H1 (cell line): ENCODE data around the gene CADPS. TPM values are rescaled to one million over a fixed set of nuclear protein-coding genes. Genes with fewer than 3 reads are reported as not detected.

ENCODE experiments used
- CTCF ChIA-PET: fragments of 300-600 bp; sonication (Branson Sonifier 250); formaldehyde crosslinking; loops from one replicate; lab custom pipeline; 2021; ENCODE audit not compliant: partially characterized antibody; lab: Charles Lee
- POLR2A ChIA-PET: fragments of 300-600 bp; sonication (Branson Sonifier 250); formaldehyde crosslinking; loops from one replicate; lab custom pipeline; 2021; ENCODE audit warnings: inconsistent platforms; ENCODE audit not compliant: partially characterized antibody; lab: Charles Lee
- DNase-seq, 2 experiments: peaks; one replicate each; pipeline versions ENCODE4 v3.0.0 to v3.0.0-alpha.2; 2010 to 2022; ENCODE audit warnings: low spot score in 2 of 2, low read depth in 1 of 2, mixed read lengths in 1 of 2
- FAIRE-seq: peaks from 2 replicates; lab custom pipeline; 2011; peaks lifted over from hg19 to GRCh38; lab: Jason Lieb, UNC
- H2AFZ ChIP-seq: 2 replicates; pipeline ENCODE4 v1.8.1; 2012; ENCODE audit warnings: low read length, inconsistent platforms
- H2AK5ac ChIP-seq: 2 replicates; pipeline ENCODE4 v1.6.1; 2013; ENCODE audit warnings: low read depth, low read length
- H2BK120ac ChIP-seq: replicated peaks from 2 replicates; pipeline ENCODE3; 2013; ENCODE audit warnings: low read depth, low read length, inconsistent platforms
- H2BK12ac ChIP-seq: 2 replicates; pipeline ENCODE4 v1.6.1; 2013; ENCODE audit warnings: low read depth, low read length
- H2BK15ac ChIP-seq: 2 replicates; pipeline ENCODE4 v1.6.1; 2013; ENCODE audit warnings: low read length
- H2BK20ac ChIP-seq: 2 replicates; pipeline ENCODE4 v1.6.1; 2013; ENCODE audit warnings: low read length
- H2BK5ac ChIP-seq: 2 replicates; pipeline ENCODE4 v1.6.1; 2013; ENCODE audit warnings: low read depth, low read length
- H3K14ac ChIP-seq: 2 replicates; pipeline ENCODE4 v1.6.1; 2013; ENCODE audit warnings: inconsistent platforms; ENCODE audit not compliant: insufficient read length
- H3K18ac ChIP-seq: 2 replicates; pipeline ENCODE4 v1.6.1; 2013; ENCODE audit warnings: low read length; ENCODE audit errors: extremely low read depth
- H3K23ac ChIP-seq: 2 replicates; pipeline ENCODE4 v1.6.1; 2013; ENCODE audit warnings: inconsistent platforms; ENCODE audit not compliant: insufficient read length
- H3K23me2 ChIP-seq: 2 replicates; pipeline ENCODE4 v1.6.1; 2013; ENCODE audit warnings: low read depth, low read length
- H3K27ac ChIP-seq: 2 replicates; pipeline ENCODE4 v1.6.1; 2011; ENCODE audit warnings: low read depth, low read length, inconsistent platforms
- H3K27me3 ChIP-seq, 4 experiments: replicated peaks in 1 of 4; 1 replicate in 1 of 4; 2 replicates in 3 of 4; pipeline versions ENCODE4 v1.6.1 to v1.8.1; 2011 to 2013; ENCODE audit warnings: low read length in 3 of 4, mild to moderate bottlenecking in 3 of 4, inconsistent platforms in 2 of 4, mixed read lengths in 2 of 4, moderate library complexity in 1 of 4; ENCODE audit not compliant: control insufficient read depth in 3 of 4, insufficient read depth in 3 of 4; ENCODE audit errors: extremely low read depth in 1 of 4
- H3K36me3 ChIP-seq, 4 experiments: 2 replicates each; pipeline versions ENCODE4 v1.6.1 to v1.8.1; 2011 to 2013; ENCODE audit warnings: mild to moderate bottlenecking in 4 of 4, low read length in 3 of 4, moderate library complexity in 2 of 4, control low read depth in 1 of 4, inconsistent platforms in 1 of 4; ENCODE audit not compliant: insufficient read depth in 4 of 4, control insufficient read depth in 2 of 4
- H3K4ac ChIP-seq: replicated peaks from 2 replicates; pipeline ENCODE3; 2013; ENCODE audit warnings: low read length, low read depth, mixed read lengths, inconsistent platforms; ENCODE audit not compliant: insufficient read length
- H3K4me1 ChIP-seq, 4 experiments: replicated peaks in 1 of 4; 1 replicate in 1 of 4; 2 replicates in 3 of 4; pipeline versions ENCODE4 v1.6.1 to v1.8.1; 2011 to 2013; ENCODE audit warnings: low read length in 3 of 4, inconsistent platforms in 2 of 4, mixed read lengths in 1 of 4; ENCODE audit not compliant: insufficient read depth in 4 of 4, control insufficient read depth in 3 of 4
- H3K4me2 ChIP-seq, 2 experiments: 2 replicates each; pipeline versions ENCODE4 v1.6.1 to v1.8.1; 2011 to 2013; ENCODE audit warnings: low read depth in 2 of 2, low read length in 2 of 2, control low read depth in 1 of 2, inconsistent platforms in 1 of 2, mild to moderate bottlenecking in 1 of 2; ENCODE audit not compliant: insufficient read depth in 1 of 2
- H3K4me3 ChIP-seq, 4 experiments: fragments of 200-600, 300-600 bp in 1 of 4; sonication (generic), shearing (Covaris generic), sonication (Bioruptor Twin) in 1 of 4; 2 replicates each; pipeline versions ENCODE4 v1.5.1 to v1.8.1; 2011 to 2016; ENCODE audit warnings: low read length in 4 of 4, low read depth in 3 of 4, control low read depth in 2 of 4, inconsistent platforms in 2 of 4, mild to moderate bottlenecking in 2 of 4, mixed read lengths in 1 of 4, moderate library complexity in 1 of 4; ENCODE audit not compliant: insufficient read depth in 2 of 4; ENCODE audit errors: extremely low read depth in 1 of 4
- H3K56ac ChIP-seq: replicated peaks from 2 replicates; pipeline ENCODE3; 2013; ENCODE audit warnings: low read depth, mild to moderate bottlenecking, mixed read lengths, low read length, inconsistent platforms; ENCODE audit not compliant: insufficient read length
- H3K79me1 ChIP-seq: 2 replicates; pipeline ENCODE4 v1.6.1; 2013; ENCODE audit warnings: low read depth, low read length, control low read depth
- H3K79me2 ChIP-seq, 2 experiments: 2 replicates each; pipeline versions ENCODE4 v1.6.1 to v1.8.1; 2012 to 2013; ENCODE audit warnings: low read length in 2 of 2, mild to moderate bottlenecking in 2 of 2, inconsistent platforms in 1 of 2; ENCODE audit not compliant: insufficient read depth in 2 of 2, control insufficient read depth in 1 of 2
- H3K9ac ChIP-seq, 4 experiments: replicated peaks in 1 of 4; 1 replicate in 1 of 4; 2 replicates in 3 of 4; pipeline versions ENCODE4 v1.6.1 to v1.8.1; 2011 to 2013; ENCODE audit warnings: low read depth in 3 of 4, low read length in 3 of 4, control low read depth in 2 of 4, mild to moderate bottlenecking in 2 of 4, moderate library complexity in 2 of 4, inconsistent platforms in 1 of 4; ENCODE audit errors: extremely low read depth in 1 of 4
- H3K9me3 ChIP-seq, 2 experiments: 2 replicates each; pipeline versions ENCODE4 v1.6.1 to v1.8.1; 2012 to 2013; ENCODE audit warnings: mild to moderate bottlenecking in 2 of 2, moderate library complexity in 2 of 2, control low read depth in 1 of 2, inconsistent platforms in 1 of 2, low read depth in 1 of 2, low read length in 1 of 2, mixed read lengths in 1 of 2; ENCODE audit not compliant: insufficient read depth in 2 of 2
- H4K20me1 ChIP-seq, 2 experiments: replicated peaks in 1 of 2; 2 replicates each; pipeline versions ENCODE3 to v1.8.1; 2011 to 2013; ENCODE audit warnings: inconsistent platforms in 2 of 2, low read length in 2 of 2, mild to moderate bottlenecking in 1 of 2; ENCODE audit not compliant: insufficient read depth in 2 of 2, control insufficient read depth in 1 of 2
- H4K5ac ChIP-seq: 2 replicates; pipeline ENCODE4 v1.6.1; 2013; ENCODE audit warnings: low read length, low read depth, mixed read lengths, inconsistent platforms; ENCODE audit not compliant: insufficient read length
- H4K8ac ChIP-seq: 2 replicates; pipeline ENCODE4 v1.8.0; 2013; ENCODE audit warnings: mild to moderate bottlenecking, moderate library complexity, low read length, inconsistent platforms; ENCODE audit not compliant: insufficient read depth; ENCODE audit errors: extremely low read depth
- H4K91ac ChIP-seq: replicated peaks from 2 replicates; pipeline ENCODE3; 2013; ENCODE audit warnings: low read length, mixed read lengths, inconsistent platforms; ENCODE audit not compliant: insufficient read length
- ASH2L ChIP-seq: fragments of 200-600, 300-600 bp; sonication (generic); IDR thresholded peaks from one replicate; pipeline ENCODE4 v1.7.1; 2017; ENCODE audit warnings: low read length
- CBX8 ChIP-seq: fragments of 300-800, 300-1000 bp; sonication (generic); IDR thresholded peaks from 2 replicates; pipeline ENCODE4 v1.7.1; 2016; ENCODE audit warnings: low read depth, low read length, borderline replicate concordance
- CEBPB ChIP-seq: IDR thresholded peaks from 2 replicates; pipeline ENCODE4 v1.6.1; 2012; ENCODE audit warnings: low read depth, low read length
- CHD1 ChIP-seq: IDR thresholded peaks from 2 replicates; pipeline ENCODE4 v1.6.1; 2012; ENCODE audit warnings: low read depth, low read length, improper control_type of control experiment
- CREB1 ChIP-seq: IDR thresholded peaks from 2 replicates; pipeline ENCODE4 v1.6.1; 2012; ENCODE audit warnings: inconsistent platforms
- CTBP2 ChIP-seq: IDR thresholded peaks from 2 replicates; pipeline ENCODE4 v1.7.0; 2011; ENCODE audit warnings: borderline replicate concordance, mild to moderate bottlenecking, moderate library complexity, mixed read lengths, low read length; ENCODE audit not compliant: insufficient read depth, insufficient read length
- JUN ChIP-seq: IDR thresholded peaks from 2 replicates; pipeline ENCODE4 v1.6.1; 2011; ENCODE audit warnings: low read depth, mild to moderate bottlenecking, improper control_type of control experiment, low read length
- PHF8 ChIP-seq: fragments of 200-600 bp; sonication (generic); conservative IDR thresholded peaks from 2 replicates; pipeline ENCODE4 v1.7.1; 2012; ENCODE audit warnings: low read depth, mild to moderate bottlenecking, inconsistent platforms, low read length, moderate library complexity
- POLR2AphosphoS5 ChIP-seq: IDR thresholded peaks from 2 replicates; pipeline ENCODE4 v1.6.1; 2011; ENCODE audit warnings: low read depth, low read length
- RAD21 ChIP-seq, 2 experiments: IDR thresholded peaks in 1 of 2; conservative IDR thresholded peaks in 1 of 2; 2 replicates each; pipeline ENCODE4 v1.6.1; 2011; ENCODE audit warnings: low read depth in 2 of 2, low read length in 2 of 2, improper control_type of control experiment in 1 of 2, inconsistent platforms in 1 of 2, mild to moderate bottlenecking in 1 of 2, moderate library complexity in 1 of 2
- SP1 ChIP-seq: IDR thresholded peaks from 2 replicates; pipeline ENCODE4 v1.6.1; 2011; ENCODE audit warnings: low read depth, low read length
- SP4 ChIP-seq: IDR thresholded peaks from 2 replicates; pipeline ENCODE4 v1.6.1; 2012; ENCODE audit warnings: low read length, inconsistent platforms
- TAF1 ChIP-seq: IDR thresholded peaks from 2 replicates; pipeline ENCODE4 v1.6.1; 2011; ENCODE audit warnings: mild to moderate bottlenecking, low read depth, low read length
- TEAD4 ChIP-seq: IDR thresholded peaks from 2 replicates; pipeline ENCODE4 v1.6.1; 2012; ENCODE audit warnings: low read depth, low read length, inconsistent platforms, mixed read lengths
- WGBS, 2 experiments: shearing (Covaris generic) in 1 of 2; methylation state at CpG; one replicate each; pipeline versions ENCODE4 v1.1.6 to v1.1.7; 2013 to 2015; ENCODE audit warnings: low lambda C conversion rate in 2 of 2, mixed read lengths in 2 of 2, inconsistent platforms in 1 of 2, low coverage in 1 of 2, missing lambda C conversion rate in 1 of 2; ENCODE audit not compliant: insufficient replicate concordance in 2 of 2, insufficient coverage in 1 of 2, insufficient read length in 1 of 2; ENCODE audit errors: extremely low coverage in 1 of 2, missing lambda C conversion rate in 1 of 2; 5-methylcytosine and 5-hydroxymethylcytosine counted together
- polyA plus RNA-seq, 7 experiments: library from polyadenylated mRNA; depleted of rRNA in 3 of 7; stranded (reverse) in 5 of 7; unstranded in 2 of 7; fragments of >200 nt in 5 of 7; fragments of 200-250 nt in 2 of 7; gene quantifications; 1 replicate in 5 of 7; 2 replicates in 1 of 7; 4 replicates in 1 of 7; pipeline versions ENCODE4 v1.2.1 to v1.2.3, GENCODE V29; 2011 to 2013; ENCODE audit warnings: missing spikeins in 2 of 7, mixed read lengths in 2 of 7
- total RNA-seq: library from RNA; stranded (reverse); fragmentation: NEBNext Ultra II Directional; extraction: Animal tissue kit (Norgen Biotek cat#: 25700); gene quantifications from 2 replicates; pipeline ENCODE4 v1.2.1, GENCODE V29; 2021

The CADPS gene
- total and polyA plus RNA-seq, 2 of the 8 experiments (the other 6 are each of a cell fraction or from before 2014, with no cell fraction given): 7.1 to 10.2 TPM

DNA sequence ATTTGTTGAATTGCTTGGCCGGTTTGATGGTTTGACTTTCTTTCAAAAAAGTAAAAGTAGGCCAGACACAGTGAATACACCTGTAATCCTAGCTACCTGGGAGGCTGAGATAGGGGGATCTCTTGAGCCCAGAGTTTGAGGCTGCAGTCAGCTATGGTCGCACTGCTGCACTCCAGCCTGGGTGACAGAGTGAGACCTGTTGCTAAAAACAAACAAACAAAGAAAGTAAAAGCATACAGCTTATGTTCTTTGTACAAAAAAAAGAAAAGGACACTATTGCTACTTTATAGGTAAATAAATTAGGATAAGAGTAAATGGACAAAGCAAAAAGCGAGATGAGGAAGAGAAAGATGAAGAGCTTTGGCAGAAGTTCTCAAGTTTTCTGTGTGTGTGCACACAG lies 488.0 kb downstream of the CADPS start:
- Histone ChIP-seq H3K79me2 (no peaks in the 10 kb centered on the region), H2BK12ac (no peak overlapping the region), H3K4me3 (no peak overlapping the region), H4K8ac (no peak overlapping the region), H3K9me3 (no peaks in the 10 kb centered on the region), H2AFZ (no peak overlapping the region), H3K14ac (no peak overlapping the region), H4K5ac (no peak overlapping the region), H2BK20ac (no peak overlapping the region), H3K4me1 (no peaks in the 10 kb centered on the region), H2BK120ac (no peak overlapping the region), H3K27me3 (peaks cover 0 to 6% (median 2%) of the 10 kb centered on the region in 4 experiments; a peak in 4 of 7 replicates), H3K4me2 (no peak overlapping the region), H3K18ac (no peak overlapping the region), H3K23ac (no peak overlapping the region), H3K9ac (no peak overlapping the region), H2BK5ac (no peak overlapping the region), H3K27ac (no peak overlapping the region), H3K4ac (no peak overlapping the region), H4K20me1 (no peaks in the 10 kb centered on the region), H3K23me2 (no peaks in the 10 kb centered on the region), H3K56ac (no peak overlapping the region), H3K36me3 (no peaks in the 10 kb centered on the region), H2AK5ac (no peak overlapping the region), H4K91ac (no peak overlapping the region), H2BK15ac (no peak overlapping the region), H3K79me1 (no peaks in the 10 kb centered on the region)
- DNase-seq (no peak), FAIRE-seq (no peak)
- WGBS, 2 experiments: 89 to 100% methylated on average over 1 to 3 of the region's 3 CpGs
- POLR2A ChIA-PET: no interaction called here
- TF ChIP-seq SP1: no peak
- no peak for TF ChIP-seq PHF8
- no peak for TF ChIP-seq JUN
- no peak for TF ChIP-seq POLR2AphosphoS5
- no peak for TF ChIP-seq CBX8
- no peak for TF ChIP-seq CTBP2
- no peak for TF ChIP-seq CREB1
- TF ChIP-seq RAD21 (IDR thresholded peaks at IDR 0.05 in 1 of 2, conservative IDR thresholded peaks at IDR 0.05 in 1 of 2; ENCODE audit: low read depth in 2 of 2, low read length in 2 of 2): no peak
- TF ChIP-seq ASH2L: no peak
- TF ChIP-seq TAF1: no peak
- no peak for TF ChIP-seq SP4
- no peak for TF ChIP-seq CHD1
- no peak for TF ChIP-seq TEAD4
- no peak for TF ChIP-seq CEBPB
- CTCF ChIA-PET: interaction anchor here (0.9 to 1.5 kb wide), 3 partner anchors 13 to 91 kb away, joined by 3 read pairs; no protein-coding TSS in a partner anchor
